Liver (tissue), 3 donors: ENCODE data around the gene PLA2G10.

ENCODE experiments used
- JUND ChIP-seq, 2 donors: IDR thresholded peaks; 2 replicates each; pipeline ENCODE4 v1.6.1; 2016; ENCODE audit warnings: antibody characterized with exemption in 2 of 2
- RAD21 ChIP-seq, 2 donors: IDR thresholded peaks; 2 replicates each; pipeline ENCODE4 v1.6.1; 2016; ENCODE audit warnings: antibody characterized with exemption in 2 of 2, mild to moderate bottlenecking in 2 of 2
- SP1 ChIP-seq: IDR thresholded peaks from 2 replicates; pipeline ENCODE4 v1.6.1; 2018; ENCODE audit warnings: antibody characterized with exemption, mild to moderate bottlenecking
- TAF1 ChIP-seq: conservative IDR thresholded peaks from 2 replicates; pipeline ENCODE4 v1.6.1; 2016; ENCODE audit warnings: antibody characterized with exemption, mild to moderate bottlenecking
- TF ChIP-seq, protein P1 (sequence below): fragments of 150-350 bp; IDR thresholded peaks from 2 replicates; pipeline ENCODE4 v1.5.1; 2017; ENCODE audit warnings: improper control_type of control experiment, low read depth, low read length; ENCODE audit not compliant: missing input control
- TF ChIP-seq, protein P2 (sequence below): IDR thresholded peaks from 2 replicates; pipeline ENCODE4 v1.6.1; 2016; ENCODE audit warnings: antibody characterized with exemption
- donor health status: healthy.
- donor health status: healthy.

DNA sequence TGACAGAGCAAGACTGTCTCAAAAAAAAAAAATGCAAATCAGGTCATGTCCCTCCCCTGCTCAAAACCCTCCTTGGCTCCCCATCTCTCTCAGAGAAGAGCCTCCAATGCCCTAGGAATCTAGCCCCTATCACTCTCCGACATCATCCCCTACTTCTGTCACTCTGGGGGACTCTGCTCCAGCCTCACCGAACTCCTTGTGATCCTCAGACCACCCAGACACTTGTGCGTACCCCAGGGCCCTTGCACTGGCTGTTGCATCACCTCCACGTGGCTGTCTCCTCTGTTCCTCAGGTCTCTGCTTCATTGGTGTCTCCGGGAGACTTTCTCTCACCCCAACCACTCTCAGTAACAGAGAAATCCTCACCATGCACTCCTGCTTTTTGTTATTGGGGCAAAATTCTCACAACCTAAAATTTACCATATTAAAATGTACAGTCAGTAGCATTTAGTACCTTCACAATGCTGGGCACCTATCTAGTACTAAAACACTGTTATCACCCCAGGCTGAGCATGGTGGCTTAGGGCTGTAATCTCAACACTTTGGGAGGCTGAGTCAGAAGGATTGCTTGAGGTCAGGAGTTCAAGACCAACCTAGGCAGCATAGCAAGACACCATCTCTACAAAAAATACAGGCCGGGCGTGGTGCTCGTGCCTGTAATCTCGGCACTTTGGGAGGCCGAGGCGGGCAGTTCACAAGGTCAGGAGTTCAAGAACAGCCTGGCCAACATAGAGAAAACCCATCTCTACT lies 15.2 kb downstream of the PLA2G10 start:
- TF ChIP-seq SP1, result no peak
- TF ChIP-seq, protein P1, sequence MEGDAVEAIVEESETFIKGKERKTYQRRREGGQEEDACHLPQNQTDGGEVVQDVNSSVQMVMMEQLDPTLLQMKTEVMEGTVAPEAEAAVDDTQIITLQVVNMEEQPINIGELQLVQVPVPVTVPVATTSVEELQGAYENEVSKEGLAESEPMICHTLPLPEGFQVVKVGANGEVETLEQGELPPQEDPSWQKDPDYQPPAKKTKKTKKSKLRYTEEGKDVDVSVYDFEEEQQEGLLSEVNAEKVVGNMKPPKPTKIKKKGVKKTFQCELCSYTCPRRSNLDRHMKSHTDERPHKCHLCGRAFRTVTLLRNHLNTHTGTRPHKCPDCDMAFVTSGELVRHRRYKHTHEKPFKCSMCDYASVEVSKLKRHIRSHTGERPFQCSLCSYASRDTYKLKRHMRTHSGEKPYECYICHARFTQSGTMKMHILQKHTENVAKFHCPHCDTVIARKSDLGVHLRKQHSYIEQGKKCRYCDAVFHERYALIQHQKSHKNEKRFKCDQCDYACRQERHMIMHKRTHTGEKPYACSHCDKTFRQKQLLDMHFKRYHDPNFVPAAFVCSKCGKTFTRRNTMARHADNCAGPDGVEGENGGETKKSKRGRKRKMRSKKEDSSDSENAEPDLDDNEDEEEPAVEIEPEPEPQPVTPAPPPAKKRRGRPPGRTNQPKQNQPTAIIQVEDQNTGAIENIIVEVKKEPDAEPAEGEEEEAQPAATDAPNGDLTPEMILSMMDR, result no peak
- TF ChIP-seq TAF1, result no peak
- TF ChIP-seq RAD21 (IDR thresholded peaks at IDR 0.05), result no peak
- TF ChIP-seq, protein P2, sequence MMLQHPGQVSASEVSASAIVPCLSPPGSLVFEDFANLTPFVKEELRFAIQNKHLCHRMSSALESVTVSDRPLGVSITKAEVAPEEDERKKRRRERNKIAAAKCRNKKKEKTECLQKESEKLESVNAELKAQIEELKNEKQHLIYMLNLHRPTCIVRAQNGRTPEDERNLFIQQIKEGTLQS, result no peak
- TF ChIP-seq JUND (IDR thresholded peaks at IDR 0.05), result no peak
